ENCODE results near the gene GRB10. TPM values are rescaled to one million over a fixed set of nuclear protein-coding genes. Genes with fewer than 3 reads are reported as not detected.
A peak's percentile ranks its signal among the peaks of the same experiment; 100 is the strongest.

GRB10 gene
- total RNA-seq, 4 donors from 2014 or later = 3.5 to 35.1 (median 9.2) TPM

GRCh38 chr7:50781381-50782293 is 1.1 kb downstream of the GRB10 start:
- H3K27me3 ChIP-seq = peaks cover 0 to 8% (median 0%) of the 10 kb centered on the region in 4 donors
- peak overlapping the region; percentile 31 to 71 (median 46) for H3K4me3 ChIP-seq
- H3K9me3 ChIP-seq = no peaks in the 10 kb centered on the region
- peaks cover 3 to 35% (median 11%) of the 10 kb centered on the region in 3 donors for H3K4me1 ChIP-seq
- no peak overlapping the region for H3K27ac ChIP-seq
- no peaks in the 10 kb centered on the region for H3K36me3 ChIP-seq
- no peak for DNase-seq
- TF ChIP-seq CTCF (IDR thresholded peaks at IDR 0.05) = no peak
- no peak for TF ChIP-seq POLR2A (IDR thresholded peaks at IDR 0.05)
- intact Hi-C loops (cut with DNase I) = loop anchor here (10.0 kb wide), 1 partner anchor 283 kb away; no protein-coding TSS in a partner anchor
- WGBS, 2 donors = 61 to 73% methylated on average over 32 to 45 of the region's 49 CpGs

GRCh38 chr7:50780436-50780835 is 2.3 kb downstream of the GRB10 start:
- DNase-seq = no peak
- Histone ChIP-seq H3K36me3 (no peaks in the 10 kb centered on the region), H3K27me3 (peaks cover 0 to 8% (median 0%) of the 10 kb centered on the region in 4 donors), H3K4me1 (peaks cover 3 to 42% (median 14%) of the 10 kb centered on the region in 3 donors), H3K9me3 (no peaks in the 10 kb centered on the region), H3K4me3 (no peak overlapping the region), H3K27ac (no peak overlapping the region)
- intact Hi-C loops (cut with DNase I) = loop anchor here (10.0 kb wide), 1 partner anchor 284 kb away; no protein-coding TSS in a partner anchor
- WGBS, 2 donors = 93 to 94% methylated on average over 2 to 3 of the region's 3 CpGs
- TF ChIP-seq CTCF (IDR thresholded peaks at IDR 0.05) = no peak
- no peak for TF ChIP-seq POLR2A (IDR thresholded peaks at IDR 0.05)

- no peak overlapping the region for H3K27ac ChIP-seq
Observed at GRCh38 chr7:50779427-50779826, 3.3 kb downstream of the GRB10 start.

GRCh38 chr7:50778189-50778588 is 4.5 kb downstream of the GRB10 start:
- TF ChIP-seq CTCF (IDR thresholded peaks at IDR 0.05) (no peak), POLR2A (IDR thresholded peaks at IDR 0.05) (no peak)
- intact Hi-C loops (cut with DNase I) = no loop called here

More at GRCh38 chr7:50779427-50779826, 3.3 kb downstream of the GRB10 start:
- H3K27me3 ChIP-seq = peaks cover 0 to 8% (median 0%) of the 10 kb centered on the region in 4 donors
- no peak for DNase-seq
- WGBS, 2 donors = 86 to 98% methylated on average over 3 of the region's 3 CpGs
- H3K9me3 ChIP-seq = no peaks in the 10 kb centered on the region
- H3K4me1 ChIP-seq = peaks cover 3 to 45% (median 14%) of the 10 kb centered on the region in 3 donors
- no peaks in the 10 kb centered on the region for H3K36me3 ChIP-seq
- TF ChIP-seq CTCF (IDR thresholded peaks at IDR 0.05) = no peak
- TF ChIP-seq POLR2A (IDR thresholded peaks at IDR 0.05) = no peak
- intact Hi-C loops (cut with DNase I) = no loop called here
- no peak overlapping the region for H3K4me3 ChIP-seq

GRCh38 chr7:50775836-50776235 is 6.9 kb downstream of the GRB10 start:
- Histone ChIP-seq H3K27ac (no peak overlapping the region), H3K36me3 (no peaks in the 10 kb centered on the region), H3K9me3 (no peaks in the 10 kb centered on the region), H3K27me3 (no peaks in the 10 kb centered on the region), H3K4me3 (no peak overlapping the region), H3K4me1 (peaks cover 0 to 13% (median 3%) of the 10 kb centered on the region in 3 donors)
- TF ChIP-seq CTCF (IDR thresholded peaks at IDR 0.05) = no peak
- TF ChIP-seq POLR2A (IDR thresholded peaks at IDR 0.05) = no peak
- 40% methylated on average over 1 of the region's 1 CpG; no CpG with 5 or more reads in 1 of the 2 donors for WGBS, 2 donors
- no peak for DNase-seq
- intact Hi-C loops (cut with DNase I) = no loop called here

More at GRCh38 chr7:50778189-50778588, 4.5 kb downstream of the GRB10 start:
- Histone ChIP-seq H3K27ac (no peak overlapping the region), H3K36me3 (no peaks in the 10 kb centered on the region), H3K27me3 (peaks cover 0 to 8% (median 0%) of the 10 kb centered on the region in 4 donors), H3K9me3 (no peaks in the 10 kb centered on the region), H3K4me1 (peaks cover 0 to 35% (median 14%) of the 10 kb centered on the region in 3 donors), H3K4me3 (no peak overlapping the region)
- no peak for DNase-seq
